ENCODE measurements around the gene MME.

MME gene

GRCh38 chr3:155154255-155154654, 74.1 kb downstream of the MME start:
- H3K4me3 ChIP-seq (ENCODE audit: low read length): no peak overlapping the region
- no peak for TF ChIP-seq CTCF (IDR thresholded peaks at IDR 0.05; ENCODE audit: insufficient read depth, low read depth, low read length, missing control alignments)
- no peak for DNase-seq (ENCODE audit: low read depth)

- no peak for DNase-seq (ENCODE audit: low read depth)
- TF ChIP-seq CTCF (IDR thresholded peaks at IDR 0.05; ENCODE audit: insufficient read depth, low read depth, low read length, missing control alignments): no peak
- H3K4me3 ChIP-seq (ENCODE audit: low read length): no peak overlapping the region
These were observed 78.4 kb downstream of the MME start for GRCh38 chr3:155158346-155159037.

GRCh38 chr3:155159301-155159700, 79.2 kb downstream of the MME start:
- no peak for DNase-seq (ENCODE audit: low read depth)
- no peak overlapping the region for H3K4me3 ChIP-seq (ENCODE audit: low read length)
- TF ChIP-seq CTCF (IDR thresholded peaks at IDR 0.05; ENCODE audit: insufficient read depth, low read depth, low read length, missing control alignments): no peak

- no peak overlapping the region for H3K4me3 ChIP-seq (ENCODE audit: low read length)
- no peak for TF ChIP-seq CTCF (IDR thresholded peaks at IDR 0.05; ENCODE audit: insufficient read depth, low read depth, low read length, missing control alignments)
- DNase-seq (ENCODE audit: low read depth): no peak
These were observed 81.6 kb downstream of the MME start for GRCh38 chr3:155161640-155162292.

GRCh38 chr3:155164306-155164705, 84.2 kb downstream of the MME start:
- no peak overlapping the region for H3K4me3 ChIP-seq (ENCODE audit: low read length)
- DNase-seq (ENCODE audit: low read depth): no peak
- no peak for TF ChIP-seq CTCF (IDR thresholded peaks at IDR 0.05; ENCODE audit: insufficient read depth, low read depth, low read length, missing control alignments)

GRCh38 chr3:155166441-155166840, 86.3 kb downstream of the MME start:
- no peak for TF ChIP-seq CTCF (IDR thresholded peaks at IDR 0.05; ENCODE audit: insufficient read depth, low read depth, low read length, missing control alignments)
- H3K4me3 ChIP-seq (ENCODE audit: low read length): no peak overlapping the region
- DNase-seq (ENCODE audit: low read depth): no peak

GRCh38 chr3:155169197-155169596, 89.1 kb downstream of the MME start:
- TF ChIP-seq CTCF (IDR thresholded peaks at IDR 0.05; ENCODE audit: insufficient read depth, low read depth, low read length, missing control alignments): no peak
- no peak overlapping the region for H3K4me3 ChIP-seq (ENCODE audit: low read length)
- no peak for DNase-seq (ENCODE audit: low read depth)
